Measurements from ENCODE around the gene CHID1. TPM values are rescaled to one million over a fixed set of nuclear protein-coding genes. Genes with fewer than 3 reads are reported as not detected.

Gene CHID1
- total RNA-seq, 2 donors from 2014 or later, result 39.4 to 81.4 TPM

DNA sequence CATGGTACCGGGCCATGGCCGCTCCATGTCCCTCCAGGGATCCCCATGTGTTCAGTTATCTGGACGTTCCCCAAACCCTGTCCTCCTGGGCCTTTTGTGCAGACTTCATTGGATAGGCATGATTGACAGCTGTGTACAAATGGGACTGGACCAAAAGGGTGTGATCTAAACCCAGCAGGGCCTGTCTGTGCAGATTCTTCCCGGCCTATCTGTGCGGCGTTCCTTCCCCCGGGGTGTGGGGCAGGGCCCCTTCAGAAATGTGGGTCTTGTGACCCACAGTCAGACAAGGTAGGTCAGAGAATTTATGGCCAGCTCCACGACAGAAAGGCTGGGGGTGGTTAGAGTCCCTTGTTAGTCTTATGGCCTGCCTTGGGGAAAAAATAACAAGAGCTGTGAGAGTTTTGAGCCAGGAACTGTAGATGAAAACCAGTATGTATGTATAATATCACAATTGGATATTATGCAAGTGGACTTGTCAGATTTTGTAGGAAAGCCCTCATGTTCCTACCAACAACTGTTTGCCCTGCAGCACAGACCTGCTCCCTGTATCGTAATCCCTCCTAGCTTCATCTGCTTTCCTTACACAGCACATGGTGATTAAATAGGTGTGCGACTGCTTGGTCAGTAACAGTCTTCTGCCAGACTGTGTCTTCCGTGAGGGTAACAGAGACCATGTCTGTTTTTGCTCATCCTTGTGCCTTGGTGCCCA lies 46.8 kb upstream of the CHID1 start:
- TF ChIP-seq POLR2A (IDR thresholded peaks at IDR 0.05) (no peak), CTCF (IDR thresholded peaks at IDR 0.05) (no peak)
- no peak for DNase-seq
- no peaks in the 10 kb centered on the region for H3K27me3 ChIP-seq
- WGBS, 2 donors, result 74 to 76% methylated on average over 10 to 11 of the region's 11 CpGs
- peak overlapping the region in 3 of 4 donors; percentile 10 to 79 (median 17) for H3K27ac ChIP-seq
- H3K4me1 ChIP-seq, result peaks cover 66% of the 10 kb centered on the region
- peaks cover 0 to 6% of the 10 kb centered on the region in 2 donors for H3K36me3 ChIP-seq (replicated peaks in 1 of 2; ENCODE audit: insufficient read depth in 1 of 2, low read depth in 2 of 2)
- ATAC-seq, result no peak
- no peak overlapping the region for H3K4me3 ChIP-seq
- intact Hi-C loops (cut with DNase I), result no loop called here
- H3K9me3 ChIP-seq, result no peaks in the 10 kb centered on the region

DNA sequence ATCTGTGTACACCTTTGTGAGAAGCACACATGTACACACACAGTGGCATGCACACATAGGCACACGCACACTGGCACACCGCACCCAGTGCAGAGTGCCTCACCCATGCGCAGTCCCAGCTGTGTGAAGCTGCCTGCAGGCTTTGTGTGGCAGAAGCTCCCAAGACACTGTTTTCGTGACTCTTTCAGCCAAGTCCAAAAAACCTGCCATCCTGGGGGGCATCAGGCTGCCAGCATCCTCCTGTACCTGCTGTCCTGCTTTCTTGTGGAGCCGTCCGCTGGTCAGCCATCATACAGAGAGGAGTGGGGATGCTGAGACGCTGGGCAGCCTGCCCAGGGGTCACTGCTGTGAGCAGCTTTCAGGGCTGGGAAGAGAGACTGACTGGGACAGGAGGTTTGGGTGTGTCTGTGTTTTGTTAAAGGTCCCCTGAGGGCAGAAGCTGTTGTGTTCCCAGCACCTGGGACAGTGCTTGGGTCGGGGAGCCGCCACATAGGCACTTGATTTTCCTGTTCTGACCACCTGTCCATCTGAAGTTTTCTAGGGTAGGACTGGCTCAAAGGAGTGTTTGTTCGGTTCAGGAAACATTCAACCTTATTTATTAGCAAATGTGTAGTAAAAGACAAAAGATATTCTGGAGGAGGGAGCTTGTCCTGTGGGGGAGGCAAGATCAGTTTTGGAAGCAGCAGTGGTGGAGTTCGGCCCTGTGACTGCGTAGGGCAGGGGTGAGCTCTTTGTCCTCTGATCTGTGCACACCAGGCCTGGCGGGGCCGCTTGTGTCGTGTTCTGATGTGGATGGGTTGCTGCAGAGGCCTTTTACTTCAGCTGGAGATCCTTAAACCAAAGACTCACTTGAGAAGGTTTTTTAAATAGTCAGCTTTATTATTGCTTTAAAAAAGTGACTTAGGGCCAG lies 44.8 kb upstream of the CHID1 start:
- ATAC-seq (peak; percentile 15), DNase-seq (peak in 3 of 4 donors; percentile 51 to 68 (median 60))
- intact Hi-C loops (cut with DNase I), result no loop called here
- Histone ChIP-seq H3K4me1 (peaks cover 83% of the 10 kb centered on the region), H3K27ac (peak overlapping the region; percentile 18 to 79 (median 70)), H3K9me3 (no peaks in the 10 kb centered on the region), H3K36me3 (replicated peaks in 1 of 2; ENCODE audit: insufficient read depth in 1 of 2, low read depth in 2 of 2) (no peaks in the 10 kb centered on the region), H3K27me3 (no peaks in the 10 kb centered on the region), H3K4me3 (no peak overlapping the region)
- TF ChIP-seq CTCF (IDR thresholded peaks at IDR 0.05), result no peak
- no peak for TF ChIP-seq POLR2A (IDR thresholded peaks at IDR 0.05)
- WGBS, 2 donors, result 48 to 55% methylated on average over 8 to 15 of the region's 15 CpGs

DNA sequence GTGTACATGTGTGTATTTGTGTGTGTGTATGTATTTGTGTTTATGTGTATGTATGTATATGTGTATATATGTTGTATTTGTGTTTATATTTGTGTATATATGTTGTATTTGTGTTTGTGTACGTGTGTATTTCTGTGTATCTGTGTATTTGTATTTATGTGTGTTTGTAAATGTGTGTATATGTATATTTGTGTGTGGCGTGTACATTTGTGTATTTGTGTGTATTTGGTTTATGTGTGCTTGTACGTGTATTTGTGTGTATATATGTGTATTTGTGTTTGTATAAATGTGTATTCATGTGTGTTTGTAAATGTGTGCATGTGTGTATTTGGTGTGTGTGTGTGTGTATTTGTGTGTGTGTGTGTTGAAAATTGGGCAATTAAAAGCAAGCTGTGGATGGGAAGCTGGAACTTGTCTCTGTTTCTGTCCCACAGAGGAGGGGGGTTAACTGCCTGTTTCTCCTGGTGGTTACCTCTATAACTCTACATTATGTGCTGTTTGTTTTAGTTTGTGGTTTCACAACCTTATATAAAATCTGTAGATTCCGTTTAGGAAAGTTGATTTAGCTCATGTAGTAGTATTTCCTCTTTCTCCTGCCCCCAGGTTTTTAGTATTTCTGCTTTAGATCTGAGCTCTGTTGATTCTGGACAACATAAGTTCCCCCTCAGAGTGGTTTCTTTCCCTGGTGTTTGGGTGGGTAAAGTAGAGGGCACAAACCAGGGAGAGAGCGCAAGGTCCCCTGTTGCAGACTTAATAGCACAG lies 44.0 kb upstream of the CHID1 start:
- WGBS, 2 donors, result 70 to 77% methylated on average over 5 of the region's 5 CpGs
- TF ChIP-seq CTCF (IDR thresholded peaks at IDR 0.05) (no peak), POLR2A (IDR thresholded peaks at IDR 0.05) (no peak)
- Histone ChIP-seq H3K36me3 (replicated peaks in 1 of 2; ENCODE audit: insufficient read depth in 1 of 2, low read depth in 2 of 2) (no peaks in the 10 kb centered on the region), H3K27me3 (no peaks in the 10 kb centered on the region), H3K4me3 (no peak overlapping the region), H3K27ac (peak overlapping the region; percentile 18 to 87 (median 76)), H3K9me3 (no peaks in the 10 kb centered on the region), H3K4me1 (peaks cover 79% of the 10 kb centered on the region)
- DNase-seq (no peak), ATAC-seq (no peak)
- intact Hi-C loops (cut with DNase I), result no loop called here

DNA sequence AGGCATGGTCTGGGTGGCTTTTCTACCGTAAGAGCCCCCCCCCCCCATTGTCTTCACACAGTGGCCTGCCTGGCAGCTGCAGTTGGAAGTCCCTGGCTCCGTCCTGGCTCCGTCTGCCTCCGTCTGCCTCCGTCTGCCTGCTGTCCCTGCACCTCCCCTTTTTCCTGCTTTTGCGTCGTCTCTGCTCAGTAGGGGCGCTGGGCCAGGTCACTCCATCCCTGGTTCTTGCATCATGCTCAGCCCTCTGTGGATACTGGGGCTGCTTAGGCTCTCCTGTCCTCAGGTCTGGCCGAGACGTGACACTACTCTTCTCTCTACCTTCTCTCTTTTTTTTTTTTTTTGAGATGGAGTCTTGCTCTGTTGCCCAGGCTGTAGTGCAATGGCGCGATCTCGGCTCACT lies 42.9 kb upstream of the CHID1 start:
- ATAC-seq (no peak), DNase-seq (no peak)
- TF ChIP-seq CTCF (IDR thresholded peaks at IDR 0.05) (no peak), POLR2A (IDR thresholded peaks at IDR 0.05) (no peak)
- WGBS, 2 donors, result 66 to 73% methylated on average over 13 of the region's 13 CpGs
- peak overlapping the region in 3 of 4 donors; percentile 72 to 87 (median 79) for H3K27ac ChIP-seq
- H3K27me3 ChIP-seq, result no peaks in the 10 kb centered on the region
- H3K4me3 ChIP-seq, result no peak overlapping the region
- H3K36me3 ChIP-seq (replicated peaks in 1 of 2; ENCODE audit: insufficient read depth in 1 of 2, low read depth in 2 of 2), result no peaks in the 10 kb centered on the region
- intact Hi-C loops (cut with DNase I), result no loop called here
- no peaks in the 10 kb centered on the region for H3K9me3 ChIP-seq
- H3K4me1 ChIP-seq, result peaks cover 69% of the 10 kb centered on the region

All from body of pancreas (tissue), 4 donors.